ENCODE results near the gene HTR4. TPM values are rescaled to one million over a fixed set of nuclear protein-coding genes. Genes with fewer than 3 reads are reported as not detected.

Gene HTR4
- polyA plus RNA-seq, 1 experiment, result not detected

DNA sequence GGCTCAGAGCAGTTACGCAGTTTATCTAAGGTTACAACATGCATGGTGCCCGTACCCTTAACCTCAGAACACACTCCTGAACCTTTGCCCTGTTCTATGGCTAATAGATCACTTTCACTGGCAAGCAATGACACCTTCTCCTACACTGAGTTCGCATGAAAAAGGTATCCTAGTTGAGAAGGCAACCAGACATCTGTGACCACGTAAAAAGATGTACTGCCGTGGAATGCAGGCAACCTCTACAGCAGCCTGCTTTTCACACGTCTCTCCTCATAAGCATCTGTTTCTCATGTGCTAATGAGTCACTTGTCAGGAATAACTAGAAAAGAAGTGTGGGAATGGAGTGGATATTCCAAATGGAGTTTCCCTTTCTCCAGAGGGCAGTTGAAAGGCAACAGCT is 199.1 kb downstream of the HTR4 start:
- H3K27me3 ChIP-seq (ENCODE audit: control insufficient read depth, insufficient read depth, low read length), result peaks cover 8% of the 10 kb centered on the region
- no peaks in the 10 kb centered on the region for H3K9me3 ChIP-seq (ENCODE audit: control insufficient read depth, insufficient read depth, low read length)
- TF ChIP-seq, protein P1, sequence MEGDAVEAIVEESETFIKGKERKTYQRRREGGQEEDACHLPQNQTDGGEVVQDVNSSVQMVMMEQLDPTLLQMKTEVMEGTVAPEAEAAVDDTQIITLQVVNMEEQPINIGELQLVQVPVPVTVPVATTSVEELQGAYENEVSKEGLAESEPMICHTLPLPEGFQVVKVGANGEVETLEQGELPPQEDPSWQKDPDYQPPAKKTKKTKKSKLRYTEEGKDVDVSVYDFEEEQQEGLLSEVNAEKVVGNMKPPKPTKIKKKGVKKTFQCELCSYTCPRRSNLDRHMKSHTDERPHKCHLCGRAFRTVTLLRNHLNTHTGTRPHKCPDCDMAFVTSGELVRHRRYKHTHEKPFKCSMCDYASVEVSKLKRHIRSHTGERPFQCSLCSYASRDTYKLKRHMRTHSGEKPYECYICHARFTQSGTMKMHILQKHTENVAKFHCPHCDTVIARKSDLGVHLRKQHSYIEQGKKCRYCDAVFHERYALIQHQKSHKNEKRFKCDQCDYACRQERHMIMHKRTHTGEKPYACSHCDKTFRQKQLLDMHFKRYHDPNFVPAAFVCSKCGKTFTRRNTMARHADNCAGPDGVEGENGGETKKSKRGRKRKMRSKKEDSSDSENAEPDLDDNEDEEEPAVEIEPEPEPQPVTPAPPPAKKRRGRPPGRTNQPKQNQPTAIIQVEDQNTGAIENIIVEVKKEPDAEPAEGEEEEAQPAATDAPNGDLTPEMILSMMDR (IDR thresholded peaks at IDR 0.05; ENCODE audit: low read depth, low read length), result no peak
- ChIA-PET POLR2A (no interaction called here), CTCF (no interaction called here)
- no peak for DNase-seq (ENCODE audit: low read depth, low spot score)
- no peak overlapping the region for H3K4me3 ChIP-seq (ENCODE audit: low read depth, low read length)
- H3K27ac ChIP-seq (ENCODE audit: low read depth, low read length), result no peak overlapping the region

DNA sequence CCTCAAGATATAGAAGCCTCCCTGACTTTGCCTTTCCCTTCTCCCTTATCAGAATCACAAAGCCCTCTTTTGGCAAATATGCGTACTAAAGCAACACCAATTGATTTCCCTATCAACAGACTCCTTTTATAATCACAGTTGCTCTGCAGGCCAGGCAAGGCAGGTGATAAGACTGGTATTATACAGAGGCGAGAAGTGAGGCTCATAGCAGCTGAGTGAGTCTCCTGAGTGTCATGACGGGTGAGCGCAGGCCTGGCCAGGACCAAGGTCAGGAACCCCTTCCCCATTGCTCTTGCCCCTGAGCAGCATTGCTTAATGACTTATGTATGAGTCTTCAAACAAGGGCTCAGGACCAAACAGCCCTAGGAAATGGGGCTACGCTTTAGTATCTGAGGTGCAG is 199.8 kb downstream of the HTR4 start:
- ChIA-PET CTCF (interaction anchor here (1.3 kb wide), 1 partner anchor 276 kb away, joined by 7 read pairs; no protein-coding TSS in a partner anchor), POLR2A (no interaction called here)
- DNase-seq (ENCODE audit: low read depth, low spot score), result no peak
- no peak overlapping the region for H3K27ac ChIP-seq (ENCODE audit: low read depth, low read length)
- TF ChIP-seq, protein P1 (IDR thresholded peaks at IDR 0.05; ENCODE audit: low read depth, low read length), result no peak
- no peak overlapping the region for H3K4me3 ChIP-seq (ENCODE audit: low read depth, low read length)
- no peaks in the 10 kb centered on the region for H3K9me3 ChIP-seq (ENCODE audit: control insufficient read depth, insufficient read depth, low read length)
- H3K27me3 ChIP-seq (ENCODE audit: control insufficient read depth, insufficient read depth, low read length), result peaks cover 8% of the 10 kb centered on the region

DNA sequence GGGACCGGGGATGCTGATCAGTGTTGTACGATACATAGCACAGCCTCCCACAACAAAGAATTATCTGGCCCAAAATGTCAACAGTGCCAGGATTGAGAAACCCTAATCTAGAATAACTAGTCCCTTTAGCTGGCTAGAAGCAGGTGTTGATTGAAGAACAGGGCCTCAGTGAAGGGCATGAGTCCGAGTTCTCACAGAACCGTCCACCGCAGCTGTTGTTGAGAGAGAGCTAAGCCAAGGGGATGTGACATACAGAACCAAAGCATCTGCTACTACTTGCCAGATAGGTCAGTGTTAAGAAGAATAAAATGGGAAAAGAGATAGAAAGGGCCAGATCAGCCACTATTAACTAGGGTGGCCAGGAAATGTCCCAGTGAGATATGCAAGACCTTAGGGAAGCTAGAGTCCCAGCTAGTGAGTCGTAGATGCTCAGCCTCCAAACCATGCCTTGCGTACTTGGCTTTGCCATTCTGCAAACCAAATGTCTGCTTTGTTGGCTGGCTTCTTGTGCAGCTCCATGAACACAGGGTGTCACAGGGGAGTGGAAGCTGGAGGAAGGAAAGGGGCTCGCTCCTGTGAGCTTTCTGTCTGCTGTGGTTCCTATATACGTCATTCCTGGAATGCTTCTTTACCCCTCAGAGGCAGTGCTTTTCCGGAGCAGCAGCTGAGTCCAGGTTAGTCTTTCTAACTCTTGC is 201.7 kb downstream of the HTR4 start:
- ChIA-PET CTCF (interaction anchor here (0.6 to 2.9 kb wide), 5 partner anchors 8 to 504 kb away, joined by 3 to 20 read pairs (median 6); no protein-coding TSS in a partner anchor), POLR2A (no interaction called here)
- peaks cover 8% of the 10 kb centered on the region for H3K27me3 ChIP-seq (ENCODE audit: control insufficient read depth, insufficient read depth, low read length)
- no peak overlapping the region for H3K27ac ChIP-seq (ENCODE audit: low read depth, low read length)
- TF ChIP-seq, protein P1 (IDR thresholded peaks at IDR 0.05; ENCODE audit: low read depth, low read length), result no peak
- H3K9me3 ChIP-seq (ENCODE audit: control insufficient read depth, insufficient read depth, low read length), result no peaks in the 10 kb centered on the region
- no peak for DNase-seq (ENCODE audit: low read depth, low spot score)
- H3K4me3 ChIP-seq (ENCODE audit: low read depth, low read length), result no peak overlapping the region

DNA sequence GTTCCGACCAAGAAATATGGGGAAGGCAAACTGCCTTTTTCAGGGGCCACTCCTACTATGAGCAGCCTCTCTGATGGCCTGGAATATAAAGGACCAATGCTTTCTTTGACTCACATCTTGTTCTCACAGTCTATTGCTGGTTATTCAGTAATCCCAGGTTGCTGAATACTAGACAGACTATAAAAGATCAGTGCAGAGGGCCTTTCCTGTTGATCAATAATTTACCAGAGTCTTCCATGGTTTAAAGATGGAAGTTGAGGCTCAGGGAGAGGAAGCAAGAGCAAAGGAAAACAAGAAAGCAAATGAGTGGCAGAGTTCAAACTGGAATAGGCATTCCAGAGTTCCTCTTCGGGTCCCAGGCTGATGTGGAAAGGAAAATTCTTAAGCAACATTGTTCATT is 207.7 kb downstream of the HTR4 start:
- H3K4me3 ChIP-seq (ENCODE audit: low read depth, low read length), result no peak overlapping the region
- DNase-seq (ENCODE audit: low read depth, low spot score), result no peak
- TF ChIP-seq, protein P1 (IDR thresholded peaks at IDR 0.05; ENCODE audit: low read depth, low read length), result no peak
- H3K9me3 ChIP-seq (ENCODE audit: control insufficient read depth, insufficient read depth, low read length), result no peaks in the 10 kb centered on the region
- POLR2A ChIA-PET, result no interaction called here
- CTCF ChIA-PET, result interaction anchor here (1.0 to 8.9 kb wide), 2 partner anchors 156 to 284 kb away, joined by 3 to 380 read pairs; no protein-coding TSS in a partner anchor
- no peak overlapping the region for H3K27ac ChIP-seq (ENCODE audit: low read depth, low read length)
- no peaks in the 10 kb centered on the region for H3K27me3 ChIP-seq (ENCODE audit: control insufficient read depth, insufficient read depth, low read length)

DNA sequence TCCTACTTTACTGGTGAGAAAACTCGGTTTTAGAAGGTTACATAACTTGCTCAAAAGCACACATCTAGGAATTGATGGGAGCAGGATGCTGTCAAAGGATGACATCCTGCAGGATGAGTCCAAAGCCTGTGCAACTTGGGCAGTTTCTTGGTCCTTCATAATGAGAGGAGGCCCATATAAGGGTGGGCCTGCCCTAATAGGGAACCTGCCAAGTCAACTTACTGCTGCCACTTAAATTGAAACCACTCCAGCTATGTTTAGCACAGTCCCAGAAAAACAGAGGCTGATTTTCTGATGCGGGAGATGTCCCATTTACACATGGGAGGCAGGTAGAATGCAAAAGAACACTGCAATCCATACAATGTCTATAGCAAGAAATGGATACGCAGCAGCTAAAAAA is 208.7 kb downstream of the HTR4 start:
- Histone ChIP-seq H3K27me3 (ENCODE audit: control insufficient read depth, insufficient read depth, low read length) (no peaks in the 10 kb centered on the region), H3K27ac (ENCODE audit: low read depth, low read length) (no peak overlapping the region), H3K9me3 (ENCODE audit: control insufficient read depth, insufficient read depth, low read length) (no peaks in the 10 kb centered on the region), H3K4me3 (ENCODE audit: low read depth, low read length) (no peak overlapping the region)
- ChIA-PET POLR2A (no interaction called here), CTCF (interaction anchor here (1.2 to 8.9 kb wide), 4 partner anchors 38 to 669 kb away, joined by 4 to 380 read pairs (median 40); no protein-coding TSS in a partner anchor)
- DNase-seq (ENCODE audit: low read depth, low spot score), result no peak
- TF ChIP-seq, protein P1 (IDR thresholded peaks at IDR 0.05; ENCODE audit: low read depth, low read length), result no peak
